ENCODE data around the gene WASL. TPM values are rescaled to one million over a fixed set of nuclear protein-coding genes. Genes with fewer than 3 reads are reported as not detected.
"Not testable (repeated sequence)": the region's sequence is repeated elsewhere in the genome, so short reads cannot be mapped to it uniquely, and the experiment has no call there.

The WASL gene
- total RNA-seq = 1 to 10 TPM; 5.5 TPM

DNA sequence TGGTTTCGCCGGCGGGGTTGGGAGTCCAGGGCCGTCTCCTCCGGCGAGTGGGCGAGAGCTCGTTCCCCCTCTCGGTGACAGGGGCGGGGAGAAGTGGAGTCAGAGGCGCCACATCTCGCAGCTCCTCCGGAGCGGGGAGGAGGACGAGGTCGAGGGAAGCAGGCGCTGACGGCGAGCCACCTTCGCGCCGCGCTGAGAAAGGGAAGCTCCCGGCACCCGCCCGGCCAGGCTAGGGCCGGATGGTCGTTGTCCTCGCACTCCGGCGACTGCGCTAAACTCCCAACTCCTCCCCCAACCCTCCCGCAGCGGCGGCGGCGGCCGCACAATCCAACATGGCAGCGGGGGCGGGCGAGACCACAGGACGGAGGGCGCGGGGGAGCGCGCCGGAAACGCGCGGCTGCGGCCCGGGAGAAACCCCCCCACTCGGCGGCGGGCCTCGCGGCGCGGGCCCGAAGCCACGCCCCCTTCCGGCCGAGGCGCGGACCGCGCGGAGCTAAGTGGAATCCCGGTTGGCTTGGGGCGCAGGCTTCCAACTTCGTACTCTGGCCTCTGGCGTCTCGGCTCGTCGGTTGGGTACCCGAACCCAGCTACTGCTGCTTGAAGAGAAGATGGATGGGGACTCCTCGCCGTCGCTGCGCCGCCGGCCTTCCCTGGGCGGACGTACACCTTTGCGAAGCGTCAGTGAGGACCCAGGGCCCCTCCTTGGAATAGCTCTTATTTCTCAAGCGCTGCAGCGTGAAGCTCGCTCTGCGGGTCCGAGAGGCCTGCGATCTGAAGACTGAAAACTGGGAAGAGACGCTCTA, at the start of gene WASL:
TSS of gene WASL (minus strand) at position 270 of the 803 bp plus-strand sequence. CDS start at position 1, 269 bp downstream.
- H3K9me3 Mint-ChIP-seq (ENCODE audit: low read depth) = no peaks in the 10 kb centered on the region
- peaks cover 8% of the 10 kb centered on the region for H3K36me3 Mint-ChIP-seq (ENCODE audit: low read depth)
- H3K27ac Mint-ChIP-seq = peak within 1 kb of the TSS; percentile 96
- peaks cover 51% of the 10 kb centered on the region for H3K4me1 Mint-ChIP-seq
- intact Hi-C loops (cut with DNase I, micrococcal nuclease) = loop anchor here (1.0 to 2.0 kb wide), 5 partner anchors 36 to 1180 kb away; partner anchors contain the start of genes IQUB (in 1 of the 2), NDUFA5 (in 1 of the 2) and POT1 (in 1 of the 2)
- DNase-seq = peak; percentile 92
- POLR2A ChIA-PET = interaction anchor here (1.7 kb wide), 1 partner anchor 34 kb away, joined by 6 read pairs; no protein-coding TSS in a partner anchor
- CTCF ChIA-PET = interaction anchor here (0.7 to 1.6 kb wide), 7 partner anchors 9 to 255 kb away, joined by 3 to 5 read pairs (median 3); partner anchors contain the start of gene IQUB
- peak within 1 kb of the TSS; percentile 95 for H3K4me3 Mint-ChIP-seq
- peak; percentile 81 for ATAC-seq
- no peaks in the 10 kb centered on the region for H3K27me3 Mint-ChIP-seq

DNA sequence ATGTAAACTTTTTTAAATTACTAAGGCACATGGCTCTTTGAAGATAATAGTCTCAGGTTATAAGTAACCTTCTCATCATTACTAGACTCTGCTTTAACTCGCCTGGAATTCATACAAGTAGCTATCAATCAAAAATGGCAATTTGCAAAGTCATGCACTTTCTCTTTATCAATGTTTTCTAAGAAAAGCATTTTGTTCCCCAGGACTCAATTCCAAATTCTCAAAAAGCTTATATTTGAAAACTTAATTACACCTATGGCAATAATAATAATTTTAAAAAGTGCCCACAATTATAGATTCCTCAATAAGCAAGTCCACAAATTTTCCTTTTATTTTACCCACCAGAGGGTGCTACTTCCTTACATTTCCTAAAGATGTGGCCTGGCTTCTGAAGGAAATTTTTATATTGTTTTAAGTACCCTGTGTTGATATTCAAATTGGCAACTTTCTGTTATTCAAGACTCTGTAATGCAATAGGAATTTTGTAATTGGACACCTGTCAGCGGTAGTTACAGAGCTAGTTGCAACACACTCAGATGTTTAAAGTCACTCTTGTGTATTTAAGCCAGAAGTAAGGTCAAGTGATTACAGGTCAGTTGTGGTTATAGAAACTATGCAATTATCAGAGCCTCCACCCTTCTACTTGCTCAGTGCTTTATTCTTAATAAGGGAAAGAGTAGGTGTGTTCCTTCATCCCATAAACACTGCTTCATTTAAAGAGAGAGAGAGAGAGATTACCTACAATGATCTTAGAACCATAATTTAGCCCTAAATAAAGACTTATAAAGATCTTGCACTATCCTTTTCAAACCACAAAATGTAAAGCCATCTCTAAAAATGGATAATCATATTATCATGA, 49.1 kb upstream of the WASL start:
- intact Hi-C loops (cut with DNase I, micrococcal nuclease) = loop anchor here (1.0 to 2.0 kb wide), 2 partner anchors 67 to 119 kb away; no protein-coding TSS in a partner anchor
- ATAC-seq (peak; percentile 42), DNase-seq (no peak)
- no peaks in the 10 kb centered on the region for H3K36me3 Mint-ChIP-seq (ENCODE audit: low read depth)
- CTCF ChIA-PET = interaction anchor here (0.6 to 3.7 kb wide), 25 partner anchors 9 to 240 kb away, joined by 3 to 71 read pairs (median 4); partner anchors contain the start of genes HYAL4 and NDUFA5
- POLR2A ChIA-PET = interaction anchor here (0.7 kb wide), 1 partner anchor 11 kb away, joined by 7 read pairs; no protein-coding TSS in a partner anchor
- peaks cover 4% of the 10 kb centered on the region for H3K27me3 Mint-ChIP-seq
- no peak overlapping the region for H3K27ac Mint-ChIP-seq
- no peak overlapping the region for H3K4me3 Mint-ChIP-seq
- H3K4me1 Mint-ChIP-seq = peaks cover 3% of the 10 kb centered on the region
- no peaks in the 10 kb centered on the region for H3K9me3 Mint-ChIP-seq (ENCODE audit: low read depth)

DNA sequence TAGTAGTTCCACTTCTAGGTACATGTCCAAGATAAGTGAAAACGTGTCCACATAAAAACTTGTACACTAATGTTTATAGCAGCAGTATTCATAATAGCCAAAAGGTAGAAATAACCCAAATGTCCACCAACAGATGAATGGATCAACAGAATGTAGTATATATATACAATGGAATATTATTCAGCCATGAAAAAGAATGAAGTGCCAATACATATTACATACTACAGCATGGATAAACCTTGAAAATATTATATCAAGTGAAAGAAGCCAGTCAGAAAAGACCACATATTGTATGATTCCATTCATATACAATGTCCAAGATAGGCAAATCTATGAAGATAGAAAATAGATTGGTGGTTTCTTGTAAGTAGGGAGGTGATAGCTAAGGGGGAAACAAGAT, 47.8 kb upstream of the WASL start:
- intact Hi-C loops (cut with DNase I, micrococcal nuclease) = no loop called here
- ChIA-PET POLR2A (no interaction called here), CTCF (interaction anchor here (1.1 to 5.4 kb wide), 7 partner anchors 8 to 115 kb away, joined by 4 to 71 read pairs (median 9); no protein-coding TSS in a partner anchor)
- no peak overlapping the region for H3K4me3 Mint-ChIP-seq
- ATAC-seq = no peak
- H3K9me3 Mint-ChIP-seq (ENCODE audit: low read depth) = no peaks in the 10 kb centered on the region
- H3K36me3 Mint-ChIP-seq (ENCODE audit: low read depth) = no peaks in the 10 kb centered on the region
- DNase-seq = no peak
- H3K27ac Mint-ChIP-seq = no peak overlapping the region
- H3K4me1 Mint-ChIP-seq = peaks cover 3% of the 10 kb centered on the region
- peaks cover 4% of the 10 kb centered on the region for H3K27me3 Mint-ChIP-seq

DNA sequence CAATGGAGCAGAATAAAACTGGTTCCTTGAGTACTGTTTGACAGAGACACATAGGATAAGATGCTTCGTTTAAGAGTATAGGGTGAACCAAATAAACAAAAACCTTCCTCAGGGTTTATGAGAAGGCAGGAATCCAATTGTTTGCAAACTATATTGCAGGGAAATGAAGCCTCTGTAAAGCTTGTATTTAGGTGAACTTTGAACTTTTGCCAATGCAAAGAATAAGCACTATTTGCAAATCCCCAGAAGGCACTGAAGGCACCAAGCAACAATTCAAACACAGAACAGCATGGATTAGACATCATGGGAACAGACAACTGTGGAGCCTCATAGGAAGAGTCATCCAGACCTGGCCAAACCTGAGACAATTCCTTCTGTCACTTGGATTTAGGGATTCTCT, 47.1 kb upstream of the WASL start:
- Mint-ChIP-seq H3K4me3 (no peak overlapping the region), H3K9me3 (ENCODE audit: low read depth) (no peaks in the 10 kb centered on the region), H3K4me1 (peaks cover 3% of the 10 kb centered on the region), H3K36me3 (ENCODE audit: low read depth) (no peaks in the 10 kb centered on the region), H3K27ac (no peak overlapping the region), H3K27me3 (peaks cover 4% of the 10 kb centered on the region)
- CTCF ChIA-PET = interaction anchor here (2.5 to 5.4 kb wide), 2 partner anchors 70 to 76 kb away, joined by 7 to 26 read pairs; no protein-coding TSS in a partner anchor
- POLR2A ChIA-PET = no interaction called here
- intact Hi-C loops (cut with DNase I, micrococcal nuclease) = no loop called here
- DNase-seq = no peak
- ATAC-seq = no peak

DNA sequence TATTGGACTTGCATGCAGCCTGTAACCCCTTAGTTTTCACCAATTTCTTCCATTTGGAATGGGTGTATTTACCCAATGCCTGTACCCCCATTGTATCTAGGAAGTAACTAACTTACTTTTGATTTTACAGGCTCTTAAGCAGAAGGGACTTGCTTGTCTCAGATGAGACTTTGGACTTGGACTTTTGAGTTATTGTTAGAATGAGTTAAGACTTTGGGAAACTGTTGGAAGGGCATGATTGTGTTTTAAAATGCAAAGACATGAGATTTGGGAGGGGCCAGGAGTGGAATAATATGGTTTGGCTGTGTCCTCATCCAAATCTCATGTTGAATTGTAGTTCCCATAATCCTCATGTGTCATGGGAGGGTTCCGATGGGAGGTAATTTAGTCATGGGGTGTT, 46.3 kb upstream of the WASL start:
- intact Hi-C loops (cut with DNase I, micrococcal nuclease); H3K4me1 Mint-ChIP-seq; ATAC-seq; H3K9me3 Mint-ChIP-seq (ENCODE audit: low read depth); H3K36me3 Mint-ChIP-seq (ENCODE audit: low read depth); H3K4me3 Mint-ChIP-seq; DNase-seq; H3K27ac Mint-ChIP-seq; H3K27me3 Mint-ChIP-seq; POLR2A ChIA-PET: not testable (repeated sequence)
- CTCF ChIA-PET = interaction anchor here (2.5 to 5.4 kb wide), 2 partner anchors 71 to 77 kb away, joined by 7 to 26 read pairs; no protein-coding TSS in a partner anchor

DNA sequence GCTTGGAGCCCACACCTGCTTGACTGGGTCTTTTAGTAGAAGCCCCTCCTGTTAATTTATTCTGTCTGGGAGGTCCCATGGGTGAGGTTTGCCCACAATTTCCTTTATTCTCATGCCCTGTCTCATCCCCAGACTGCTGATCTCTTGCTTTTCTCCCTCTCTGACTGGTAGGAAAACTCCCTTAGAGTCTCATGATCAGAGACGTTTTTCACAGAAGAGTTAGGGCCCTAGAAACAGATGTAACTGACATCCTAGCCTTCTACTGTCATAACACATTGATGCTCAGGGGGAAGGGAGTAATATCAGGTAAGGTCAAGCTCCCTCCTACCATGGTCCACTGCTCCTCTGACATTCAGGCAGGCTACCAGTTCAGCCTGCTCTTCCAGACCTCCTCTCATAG, 43.7 kb upstream of the WASL start:
- DNase-seq = no peak
- ATAC-seq = no peak
- Mint-ChIP-seq H3K4me3 (no peak overlapping the region), H3K36me3 (ENCODE audit: low read depth) (no peaks in the 10 kb centered on the region), H3K27me3 (peaks cover 4% of the 10 kb centered on the region), H3K4me1 (peaks cover 4% of the 10 kb centered on the region), H3K9me3 (ENCODE audit: low read depth) (no peaks in the 10 kb centered on the region), H3K27ac (no peak overlapping the region)
- intact Hi-C loops (cut with DNase I, micrococcal nuclease) = no loop called here
- POLR2A ChIA-PET = no interaction called here
- CTCF ChIA-PET = interaction anchor here (5.4 kb wide), 1 partner anchor 73 kb away, joined by 26 read pairs; no protein-coding TSS in a partner anchor

DNA sequence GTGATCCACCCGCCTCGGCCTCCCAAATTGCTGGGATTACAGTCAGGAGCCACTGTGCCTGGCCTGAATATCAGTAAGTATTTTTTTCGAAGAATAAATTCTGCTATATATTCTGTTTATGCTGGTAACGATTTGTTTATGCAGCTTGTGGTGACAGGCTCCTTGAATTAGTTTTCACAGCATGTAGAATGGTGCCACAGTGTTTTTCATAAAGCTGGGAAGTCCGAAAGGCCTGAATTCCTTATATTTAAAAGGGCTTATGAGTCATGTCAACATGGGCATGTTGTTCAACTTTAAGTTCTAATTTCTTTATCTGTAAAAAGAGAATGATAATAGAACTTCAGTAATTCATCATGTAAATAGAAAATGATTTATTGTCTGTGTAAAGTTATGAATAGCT, 42.2 kb upstream of the WASL start:
- intact Hi-C loops (cut with DNase I, micrococcal nuclease) = no loop called here
- ChIA-PET CTCF (interaction anchor here (1.4 to 5.4 kb wide), 2 partner anchors 75 to 82 kb away, joined by 3 to 26 read pairs; no protein-coding TSS in a partner anchor), POLR2A (no interaction called here)
- H3K27me3 Mint-ChIP-seq = peaks cover 4% of the 10 kb centered on the region
- no peak for DNase-seq
- no peaks in the 10 kb centered on the region for H3K9me3 Mint-ChIP-seq (ENCODE audit: low read depth)
- no peaks in the 10 kb centered on the region for H3K36me3 Mint-ChIP-seq (ENCODE audit: low read depth)
- ATAC-seq = no peak
- peaks cover 4% of the 10 kb centered on the region for H3K4me1 Mint-ChIP-seq
- no peak overlapping the region for H3K4me3 Mint-ChIP-seq
- no peak overlapping the region for H3K27ac Mint-ChIP-seq

DNA sequence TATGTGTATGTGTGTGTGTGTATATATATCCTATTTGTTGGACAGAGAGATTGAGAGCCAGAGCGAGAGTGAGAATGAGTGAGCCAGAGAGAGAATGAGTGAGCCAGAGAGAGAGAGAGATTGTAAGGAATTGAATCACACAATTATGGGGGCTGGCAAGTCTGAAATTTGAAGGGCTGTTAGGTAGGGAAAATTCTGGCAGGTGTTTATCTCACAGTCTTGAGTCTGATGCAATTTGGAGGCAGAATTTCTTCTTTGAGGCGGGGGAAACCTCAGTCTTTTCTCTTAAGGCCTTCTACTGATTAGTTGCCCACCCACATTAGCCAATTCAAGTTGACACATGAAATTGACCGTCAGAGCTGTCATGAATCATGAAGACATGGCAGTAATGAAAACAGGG, 41.0 kb upstream of the WASL start:
- H3K27ac Mint-ChIP-seq = peak overlapping the region; percentile 3
- intact Hi-C loops (cut with DNase I, micrococcal nuclease) = no loop called here

DNA sequence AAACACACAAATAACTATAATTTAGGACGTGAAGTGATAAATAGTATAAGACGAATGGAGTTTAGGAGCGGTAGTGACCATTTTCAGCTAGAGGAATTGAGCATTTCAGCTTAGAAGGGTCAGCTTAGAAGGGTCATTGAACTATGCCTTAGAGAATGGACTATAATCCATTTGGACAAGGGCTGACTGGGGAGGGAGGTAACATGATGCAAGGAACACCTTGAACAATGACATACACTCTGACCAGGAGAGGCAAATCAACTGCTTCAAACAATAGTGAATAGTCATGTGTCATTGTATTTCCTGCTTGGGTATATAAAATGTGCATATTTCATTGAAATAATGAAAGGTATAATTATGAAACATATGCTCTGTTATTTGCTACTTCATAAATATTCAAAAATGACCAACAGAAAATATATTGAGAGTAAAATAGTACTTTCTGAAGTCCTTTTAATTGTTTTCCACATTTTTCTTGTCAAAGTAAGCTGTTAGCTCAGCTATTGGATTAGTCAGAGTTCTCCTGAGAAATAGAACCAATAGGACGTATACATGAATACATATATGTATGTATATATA, 40.5 kb upstream of the WASL start:
- peaks cover 4% of the 10 kb centered on the region for H3K27me3 Mint-ChIP-seq
- H3K9me3 Mint-ChIP-seq (ENCODE audit: low read depth) = no peaks in the 10 kb centered on the region
- no peak for DNase-seq
- no peaks in the 10 kb centered on the region for H3K36me3 Mint-ChIP-seq (ENCODE audit: low read depth)
- POLR2A ChIA-PET = no interaction called here
- intact Hi-C loops (cut with DNase I, micrococcal nuclease) = no loop called here
- ATAC-seq = no peak
- CTCF ChIA-PET = interaction anchor here (1.5 to 2.1 kb wide), 3 partner anchors 8 to 107 kb away, joined by 3 to 9 read pairs (median 4); no protein-coding TSS in a partner anchor
- no peak overlapping the region for H3K4me3 Mint-ChIP-seq
- H3K27ac Mint-ChIP-seq = no peak overlapping the region
- H3K4me1 Mint-ChIP-seq = peaks cover 4% of the 10 kb centered on the region

More for the DNA sequence above, 41.0 kb upstream of the WASL start:
- POLR2A ChIA-PET = no interaction called here
- Mint-ChIP-seq H3K36me3 (ENCODE audit: low read depth) (no peaks in the 10 kb centered on the region), H3K4me1 (peaks cover 4% of the 10 kb centered on the region), H3K27me3 (peaks cover 4% of the 10 kb centered on the region), H3K4me3 (no peak overlapping the region), H3K9me3 (ENCODE audit: low read depth) (no peaks in the 10 kb centered on the region)
- CTCF ChIA-PET = interaction anchor here (2.1 kb wide), 1 partner anchor 8 kb away, joined by 9 read pairs; no protein-coding TSS in a partner anchor
- DNase-seq (no peak), ATAC-seq (peak; percentile 42)

DNA sequence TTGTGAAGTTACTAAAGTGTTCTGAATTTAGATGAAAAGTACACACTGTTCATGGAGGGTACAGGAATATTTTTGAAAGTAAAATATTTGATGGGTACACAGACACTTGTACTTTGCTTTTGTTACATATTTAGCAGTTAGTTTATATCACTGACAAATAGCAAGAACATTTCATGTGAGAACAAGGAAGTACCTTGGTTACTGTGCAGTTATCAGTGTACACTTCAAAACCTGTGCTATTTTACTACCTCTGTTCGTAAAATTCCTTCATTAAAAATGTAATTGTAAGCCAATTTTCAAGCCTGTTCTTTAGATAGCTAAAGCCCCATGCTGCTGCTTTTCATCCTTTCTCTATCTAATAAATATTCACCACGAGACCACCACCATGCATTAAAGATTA, 39.8 kb upstream of the WASL start:
- intact Hi-C loops (cut with DNase I, micrococcal nuclease) = no loop called here
- ChIA-PET POLR2A (no interaction called here), CTCF (interaction anchor here (1.2 to 2.1 kb wide), 4 partner anchors 9 to 106 kb away, joined by 3 to 9 read pairs (median 4); no protein-coding TSS in a partner anchor)
- Mint-ChIP-seq H3K27me3 (no peaks in the 10 kb centered on the region), H3K9me3 (ENCODE audit: low read depth) (no peaks in the 10 kb centered on the region), H3K36me3 (ENCODE audit: low read depth) (no peaks in the 10 kb centered on the region), H3K27ac (no peak overlapping the region), H3K4me3 (no peak overlapping the region), H3K4me1 (peaks cover 4% of the 10 kb centered on the region)
- DNase-seq = no peak
- no peak for ATAC-seq

Measured in activated CD4-positive, alpha-beta T cell treated with anti-CD3 and anti-CD28 coated beads for 36 hours (primary cell).